ENCODE measurements around the gene MECR.

MECR gene

DNA sequence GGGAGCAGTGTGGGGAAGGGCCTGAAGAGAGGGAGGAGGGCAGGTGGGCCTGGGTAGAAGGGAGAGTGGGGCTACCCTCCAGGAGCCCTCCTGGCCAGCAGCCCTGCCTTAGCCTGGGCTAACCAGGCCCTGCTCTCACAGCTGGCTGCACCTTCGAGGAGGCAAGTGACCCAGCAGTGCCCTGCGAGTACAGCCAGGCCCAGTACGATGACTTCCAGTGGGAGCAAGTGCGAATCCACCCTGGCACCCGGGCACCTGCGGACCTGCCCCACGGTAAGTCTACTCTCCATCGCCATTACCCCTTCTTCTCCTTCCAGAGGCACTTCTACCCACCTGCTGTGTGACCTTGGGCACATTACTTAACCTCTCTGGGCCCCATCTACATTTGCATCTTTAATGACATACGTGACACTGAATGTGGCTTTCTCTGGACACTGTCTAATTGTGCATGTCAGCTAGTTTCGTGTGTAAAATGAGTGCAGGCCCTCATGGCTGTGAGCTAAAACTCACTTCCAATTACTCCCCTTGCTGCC lies 24.5 kb upstream of the MECR start:
- DNase-seq, result no peak

DNA sequence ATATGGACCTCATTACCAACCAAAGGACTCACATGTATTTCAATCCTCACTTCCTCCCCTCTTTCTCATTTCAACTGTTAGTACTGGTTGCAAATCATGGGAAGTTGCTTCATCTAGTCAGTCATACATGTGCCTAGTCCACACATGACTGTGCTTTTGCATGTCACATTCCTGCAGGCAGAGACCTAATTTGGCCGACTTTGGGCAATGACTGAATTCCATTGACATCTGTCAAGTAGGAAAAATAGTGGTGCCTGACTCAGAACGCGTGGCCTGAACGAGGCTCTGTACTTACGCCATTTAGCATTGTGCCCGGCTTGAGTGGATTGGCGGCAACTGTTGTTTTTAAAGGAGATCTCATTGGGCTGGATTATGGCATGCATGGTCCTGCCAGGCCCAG lies 23.6 kb upstream of the MECR start:
- no peak for DNase-seq

DNA sequence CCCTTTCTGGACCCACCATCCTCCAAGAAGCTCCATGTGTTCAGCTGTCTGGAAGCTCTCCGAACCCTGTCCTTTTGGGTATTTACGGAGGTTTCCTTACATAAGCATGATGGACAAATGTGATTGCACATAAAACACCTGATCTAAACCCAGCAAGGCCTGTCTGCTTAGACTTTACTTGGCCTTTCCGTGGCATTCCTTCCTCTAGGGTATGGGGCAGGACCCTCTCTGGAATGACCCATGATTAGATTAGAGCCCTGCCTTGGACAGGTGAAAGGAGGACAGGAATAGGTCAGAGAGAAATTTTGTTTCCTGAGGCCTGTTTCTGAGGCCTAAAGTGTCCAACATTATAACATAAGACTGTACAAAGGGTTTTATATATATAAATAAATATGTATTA lies 22.4 kb upstream of the MECR start:
- DNase-seq, result no peak

DNA sequence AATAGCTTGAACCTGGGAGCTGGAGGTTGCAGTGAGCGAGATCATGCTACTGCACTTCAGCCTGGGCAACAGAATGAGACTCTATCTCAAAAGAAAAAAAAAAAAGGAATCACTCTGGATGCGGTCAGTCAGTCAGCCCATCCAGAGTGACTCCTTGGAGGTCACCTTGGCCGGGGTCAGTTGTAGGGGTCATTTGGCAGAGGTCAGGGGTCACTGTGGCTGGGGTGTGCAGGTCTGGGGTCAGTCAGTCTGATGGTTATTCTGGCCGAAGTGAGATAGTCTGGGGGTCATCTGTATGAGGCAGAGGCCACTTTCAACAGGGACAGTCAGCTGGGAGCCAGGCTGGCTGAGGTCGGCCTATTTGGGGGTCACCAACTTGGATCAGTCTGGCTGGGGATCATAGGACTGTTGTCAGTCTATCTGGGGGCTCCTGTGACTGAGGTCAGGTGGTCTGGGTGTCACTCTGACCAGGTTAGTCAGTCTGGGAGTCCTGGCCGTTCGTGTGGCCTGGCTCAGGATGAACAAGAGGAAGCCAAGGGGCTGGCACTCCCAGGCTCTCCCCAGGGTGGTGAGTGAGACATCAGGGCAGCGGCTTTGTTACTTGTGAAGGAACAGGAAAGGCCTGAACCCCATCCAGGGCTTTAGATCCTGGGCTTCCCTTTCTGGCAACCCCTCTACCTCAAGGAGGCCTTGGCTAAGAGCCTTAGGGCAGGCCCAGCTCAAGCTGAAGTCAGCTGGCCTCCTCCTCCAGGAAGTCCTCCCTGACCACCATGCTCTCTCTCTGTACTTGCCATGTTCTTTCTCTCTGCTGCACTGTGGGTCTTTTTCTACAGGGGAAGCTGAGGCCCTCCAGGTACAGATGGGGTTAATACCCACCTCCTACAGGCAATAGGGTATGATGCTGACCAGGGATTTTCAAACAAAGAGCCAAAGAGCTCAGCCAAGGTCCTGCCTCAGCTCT lies 20.7 kb upstream of the MECR start:
- DNase-seq, result no peak

DNA sequence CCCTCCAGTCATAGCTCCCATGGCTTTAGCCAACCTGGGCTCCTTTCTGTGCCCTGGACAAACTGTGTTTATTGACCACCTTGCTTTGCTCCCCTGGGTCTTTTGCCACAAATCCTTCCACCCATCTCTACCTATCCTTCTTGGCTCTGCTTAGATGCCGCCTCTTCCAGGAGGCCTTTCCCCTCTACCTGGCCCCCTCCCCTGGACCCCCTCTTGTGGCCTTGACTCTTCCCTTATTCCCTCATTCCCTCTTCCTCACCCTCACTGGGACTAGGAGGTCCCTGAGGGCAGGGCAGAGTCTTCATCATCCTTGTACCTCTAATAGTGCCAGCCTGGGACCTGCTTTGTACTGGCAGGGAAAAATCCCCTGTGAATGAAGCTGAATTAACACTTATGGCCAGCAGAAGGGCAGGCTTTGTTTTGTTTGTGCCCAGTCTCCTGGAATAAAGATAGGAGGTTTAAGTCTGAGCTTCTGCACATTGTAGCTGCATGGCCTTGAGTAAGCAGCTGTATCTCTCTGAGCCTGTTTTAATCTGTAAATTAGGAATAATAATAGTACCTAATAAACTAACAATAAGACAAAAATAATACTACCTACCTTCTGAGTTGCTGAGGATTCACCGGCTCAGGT lies 19.3 kb upstream of the MECR start:
- no peak for DNase-seq

DNA sequence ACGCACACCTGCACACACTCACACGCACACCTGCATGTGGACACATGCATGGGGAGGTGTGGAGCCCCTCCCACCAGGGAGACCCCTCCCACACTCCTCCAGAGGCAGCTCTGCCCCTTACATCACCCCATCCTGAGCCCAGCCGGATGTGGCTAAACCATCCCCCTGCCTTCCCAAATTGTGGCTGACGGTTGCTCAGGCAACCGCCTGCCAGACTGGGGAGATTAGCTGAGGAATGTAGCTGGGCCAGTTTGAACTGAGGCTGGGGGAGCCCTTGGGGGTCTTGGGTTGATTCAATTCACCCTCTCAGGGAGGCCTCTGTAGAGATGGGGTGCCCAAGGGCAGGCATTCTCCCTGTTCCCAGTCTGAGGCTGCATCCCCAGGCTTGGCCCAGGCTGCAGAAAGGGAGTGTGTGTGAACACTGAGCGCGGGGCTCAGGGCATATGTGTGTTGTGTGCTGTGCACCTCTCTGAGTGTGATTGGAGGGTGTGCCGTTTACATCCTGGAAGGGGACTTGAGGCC lies 18.5 kb upstream of the MECR start:
- DNase-seq, result no peak

DNA sequence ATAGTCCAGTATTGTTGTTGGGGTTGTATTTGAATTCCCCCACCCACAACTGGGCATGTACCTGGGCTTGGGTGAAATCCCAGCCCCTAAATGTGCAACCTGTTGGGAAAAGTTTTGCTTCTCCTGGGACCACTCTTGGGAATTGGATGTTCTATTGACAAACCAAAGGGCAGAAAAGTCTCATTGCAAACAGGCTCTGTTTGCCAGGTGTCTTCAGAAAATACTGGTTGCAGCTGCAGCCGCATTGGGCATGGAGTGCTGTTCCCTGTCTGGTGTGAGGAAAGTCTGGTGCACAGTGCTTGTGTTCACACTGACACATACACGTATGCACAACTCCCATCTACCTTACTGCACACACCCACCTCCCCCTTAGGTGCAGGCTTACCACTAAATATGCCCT lies 17.7 kb upstream of the MECR start:
- DNase-seq, result no peak

DNA sequence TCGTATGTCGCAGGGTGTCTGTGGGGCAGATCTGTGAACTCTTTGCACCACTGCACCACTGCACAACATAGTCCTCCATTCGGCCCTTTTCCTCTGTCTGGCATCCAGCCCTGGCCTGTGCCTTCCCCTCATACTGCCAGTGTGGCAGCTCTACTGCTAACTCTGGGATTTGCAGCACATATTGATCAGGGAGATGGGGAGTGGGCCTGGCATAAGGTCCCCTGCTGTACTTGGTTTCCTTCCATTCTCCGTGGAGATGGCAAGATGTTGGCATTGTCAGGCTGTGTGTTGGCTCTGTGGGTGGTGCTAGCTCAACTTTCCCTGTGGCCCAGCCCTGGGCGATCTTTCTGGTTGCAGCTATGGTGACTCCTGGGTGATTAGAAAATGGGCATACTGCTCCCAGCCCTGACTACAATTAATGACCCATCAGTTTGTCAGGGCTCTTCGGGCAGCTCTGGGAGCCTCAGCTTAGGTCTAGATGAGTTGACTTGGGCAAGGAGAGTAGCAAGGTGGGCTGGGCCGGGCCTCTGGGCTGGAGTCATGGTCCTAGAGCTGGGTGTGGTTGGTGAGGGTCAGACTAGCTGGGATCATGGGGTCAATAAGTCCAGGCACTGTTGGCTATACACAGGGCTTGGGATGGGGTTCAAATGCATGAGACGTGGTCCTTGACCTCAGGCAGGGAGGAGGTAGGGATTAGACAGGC lies 17.0 kb upstream of the MECR start:
- DNase-seq, result no peak

DNA sequence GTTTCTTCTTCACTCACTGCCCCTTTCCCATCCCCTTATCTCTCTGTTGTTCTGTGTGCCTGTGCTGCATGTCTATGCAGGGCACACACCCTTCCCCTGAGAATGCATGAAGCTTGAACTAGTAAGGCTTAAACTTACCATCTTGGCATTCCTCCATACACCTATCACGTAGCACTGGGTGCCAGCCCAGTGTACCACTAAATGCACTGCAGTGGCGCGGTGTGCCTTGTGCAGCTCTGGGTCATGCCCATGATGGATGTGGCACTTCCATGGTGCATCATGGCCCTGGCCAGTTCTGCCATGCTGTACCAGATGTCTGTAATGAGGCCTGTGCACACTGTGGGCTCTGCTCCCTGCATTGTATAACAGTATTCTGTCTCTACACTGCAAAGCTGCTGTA lies 16.3 kb upstream of the MECR start:
- no peak for DNase-seq

DNA sequence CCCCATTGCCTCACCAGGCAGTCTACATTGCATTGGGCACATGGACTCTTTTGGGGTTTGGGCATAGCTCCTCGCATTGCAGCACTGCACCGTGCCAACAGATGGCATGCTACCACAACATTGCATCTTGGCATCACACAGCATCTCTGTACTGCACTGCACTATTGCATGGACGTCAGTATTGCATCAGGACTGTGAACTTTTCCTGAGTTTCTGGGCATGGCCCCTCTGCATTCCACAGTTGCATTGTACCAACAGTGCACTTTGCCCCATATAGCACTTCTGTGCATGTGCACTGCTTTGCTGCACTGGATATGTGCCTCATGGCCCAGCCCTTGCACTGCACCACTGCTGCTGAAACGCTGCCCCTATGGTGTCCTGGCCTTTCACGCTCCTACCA lies 15.1 kb upstream of the MECR start:
- no peak for DNase-seq

DNA sequence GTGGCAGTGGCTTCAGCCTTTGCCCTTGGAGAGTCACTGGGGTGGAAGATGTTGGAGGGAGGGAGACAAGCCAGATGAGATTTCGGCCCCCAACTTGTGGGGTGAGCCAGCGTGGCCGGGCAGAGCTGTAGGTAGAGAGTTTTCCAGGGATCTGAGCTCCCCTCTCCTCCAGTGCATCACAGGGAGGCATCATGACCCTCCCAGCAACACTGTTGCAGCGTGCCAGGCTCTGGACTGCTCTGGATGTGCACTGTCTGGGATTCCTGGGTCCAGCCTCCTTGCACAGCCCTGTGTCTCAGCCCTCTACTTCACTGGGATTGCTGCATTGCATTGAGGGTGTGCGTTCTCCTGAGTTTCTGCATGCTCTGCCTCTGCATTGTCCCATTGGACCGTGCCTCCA lies 14.5 kb upstream of the MECR start:
- no peak for DNase-seq

DNA sequence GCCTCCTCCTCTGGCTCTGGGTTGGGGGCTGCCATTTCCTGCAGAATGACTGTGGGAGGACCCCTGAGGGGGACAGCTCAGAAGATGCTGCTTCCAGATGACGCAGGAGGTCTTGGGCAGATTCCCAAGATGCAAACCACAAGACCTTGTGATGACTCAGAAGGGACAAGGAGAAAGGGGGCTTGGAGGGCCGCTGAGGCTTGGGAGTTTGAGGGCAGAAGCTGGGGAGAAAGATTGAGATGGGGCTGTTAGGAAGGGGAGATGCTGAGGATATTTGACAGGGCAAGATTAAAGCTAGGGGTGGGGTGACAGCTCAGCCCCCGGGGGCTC lies 13.1 kb upstream of the MECR start:
- no peak for DNase-seq

DNA sequence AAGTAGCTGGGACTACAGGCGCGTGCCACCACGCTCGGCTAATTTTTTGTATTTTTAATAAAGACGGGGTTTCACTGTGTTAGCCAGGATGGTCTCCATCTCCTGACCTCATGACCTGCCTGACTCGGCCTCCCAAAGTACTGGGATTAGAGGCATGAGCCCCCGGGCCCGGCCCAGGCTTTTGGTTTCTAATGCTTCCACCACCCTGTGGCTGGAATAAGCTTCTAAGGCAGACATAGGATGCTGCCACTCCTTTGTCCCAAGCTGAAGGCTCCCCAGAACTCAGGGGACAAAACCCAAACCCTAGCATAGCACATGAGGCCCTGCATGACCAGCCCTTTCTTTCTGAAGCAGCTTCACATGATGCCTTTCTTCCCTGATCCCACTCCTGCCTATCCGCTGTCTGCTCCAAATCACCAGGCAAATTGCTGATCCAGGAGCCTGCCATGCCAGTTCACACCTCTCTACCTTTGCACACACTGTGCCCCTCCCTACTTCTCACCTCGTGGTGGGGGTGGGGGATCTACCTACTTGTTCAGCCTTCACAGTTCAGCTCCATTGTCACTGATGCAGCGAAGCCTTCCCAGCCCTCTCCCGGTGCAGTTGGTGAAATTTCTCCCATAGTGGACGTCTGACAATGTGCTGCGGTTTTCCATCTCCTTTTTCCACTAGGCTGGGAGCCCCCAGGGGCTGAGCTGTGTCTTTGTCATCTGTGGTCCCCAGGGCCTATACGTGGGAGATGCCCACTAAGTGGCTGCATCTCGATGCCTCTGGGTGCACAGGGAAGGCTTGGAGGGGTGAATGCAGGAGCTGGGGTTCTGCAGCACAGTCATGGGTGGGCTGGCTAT lies 12.5 kb upstream of the MECR start:
- no peak for DNase-seq

DNA sequence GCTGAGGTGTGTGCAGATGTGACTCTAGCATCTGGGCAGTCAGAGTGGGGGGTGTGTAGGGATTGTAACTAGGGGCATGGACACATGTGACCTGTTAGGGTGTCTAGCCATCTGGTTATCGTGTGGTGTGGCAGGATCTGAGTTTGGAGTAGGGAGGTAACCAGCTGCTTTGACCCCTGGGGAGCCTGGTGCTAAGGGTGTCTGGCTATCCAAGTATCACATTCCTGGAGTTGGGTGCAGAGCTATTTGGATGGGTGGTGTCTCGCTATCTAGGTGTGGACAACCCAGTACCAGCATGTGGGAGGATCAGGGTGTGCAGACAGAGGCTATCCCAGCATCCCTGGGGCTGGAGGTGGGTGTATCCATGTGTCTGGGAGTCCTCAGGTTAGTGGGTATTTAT lies 10.3 kb upstream of the MECR start:
- DNase-seq, result no peak

DNA sequence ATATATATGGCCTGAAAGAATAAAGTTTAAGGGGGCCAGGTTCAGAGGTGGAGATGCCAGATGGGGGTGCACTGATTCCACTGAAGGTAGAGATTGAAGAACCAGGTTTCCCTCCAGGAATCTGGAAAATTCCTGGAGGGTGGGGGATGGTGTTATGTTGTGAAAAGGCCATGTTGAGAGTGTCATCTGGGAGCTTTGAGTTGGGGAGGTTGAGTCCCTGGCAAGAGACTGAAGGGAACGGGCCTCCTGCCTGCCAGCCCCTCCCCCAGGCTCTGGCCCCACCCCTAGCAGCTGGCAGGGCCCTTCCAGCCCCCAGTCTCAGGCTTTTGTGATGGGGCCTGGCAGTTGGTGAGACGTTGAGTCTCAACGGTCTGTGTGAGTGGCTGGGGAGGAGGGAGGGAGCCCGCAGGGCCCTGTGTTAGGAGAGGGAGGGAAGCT lies 9.7 kb upstream of the MECR start:
- no peak for DNase-seq

DNA sequence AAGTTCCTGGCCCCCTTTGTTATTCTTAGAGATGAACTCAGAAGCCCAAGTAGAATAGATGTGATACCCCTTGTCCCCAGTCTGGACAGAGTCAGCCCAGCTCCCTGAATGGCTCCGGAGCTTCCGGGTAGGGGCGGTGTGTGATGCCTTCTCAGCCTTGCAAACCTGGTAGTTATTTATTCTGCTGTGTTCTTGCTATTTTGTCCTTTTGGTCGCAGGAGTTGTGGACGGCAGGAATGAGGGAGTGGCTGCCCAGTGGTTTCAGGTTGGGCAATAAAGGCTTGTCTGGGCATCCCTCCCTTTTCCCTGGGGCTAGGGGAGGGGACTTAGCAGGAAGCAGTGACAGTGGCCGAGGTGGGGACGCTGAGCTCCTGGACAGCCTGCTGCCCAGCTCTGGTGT lies 8.4 kb upstream of the MECR start:
- no peak for DNase-seq

DNA sequence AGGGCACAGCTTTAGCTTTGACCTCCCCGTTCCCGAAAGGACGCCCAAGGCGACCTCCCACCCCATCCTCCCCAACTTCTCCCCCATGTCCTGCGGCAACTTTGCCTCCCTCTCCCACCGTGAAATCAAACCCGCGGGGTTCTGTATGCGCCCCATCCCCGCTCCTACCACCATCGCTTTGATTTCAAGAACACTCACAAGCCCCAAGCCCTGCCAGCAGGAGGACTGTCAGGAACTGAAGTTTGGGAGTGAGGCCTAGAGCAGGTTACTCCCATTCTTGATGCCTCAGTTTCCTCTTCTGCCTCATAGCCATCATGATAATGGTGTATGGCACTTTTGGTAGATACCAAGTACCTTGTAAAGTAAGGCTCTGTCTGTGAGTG lies 7.9 kb upstream of the MECR start:
- no peak for DNase-seq

DNA sequence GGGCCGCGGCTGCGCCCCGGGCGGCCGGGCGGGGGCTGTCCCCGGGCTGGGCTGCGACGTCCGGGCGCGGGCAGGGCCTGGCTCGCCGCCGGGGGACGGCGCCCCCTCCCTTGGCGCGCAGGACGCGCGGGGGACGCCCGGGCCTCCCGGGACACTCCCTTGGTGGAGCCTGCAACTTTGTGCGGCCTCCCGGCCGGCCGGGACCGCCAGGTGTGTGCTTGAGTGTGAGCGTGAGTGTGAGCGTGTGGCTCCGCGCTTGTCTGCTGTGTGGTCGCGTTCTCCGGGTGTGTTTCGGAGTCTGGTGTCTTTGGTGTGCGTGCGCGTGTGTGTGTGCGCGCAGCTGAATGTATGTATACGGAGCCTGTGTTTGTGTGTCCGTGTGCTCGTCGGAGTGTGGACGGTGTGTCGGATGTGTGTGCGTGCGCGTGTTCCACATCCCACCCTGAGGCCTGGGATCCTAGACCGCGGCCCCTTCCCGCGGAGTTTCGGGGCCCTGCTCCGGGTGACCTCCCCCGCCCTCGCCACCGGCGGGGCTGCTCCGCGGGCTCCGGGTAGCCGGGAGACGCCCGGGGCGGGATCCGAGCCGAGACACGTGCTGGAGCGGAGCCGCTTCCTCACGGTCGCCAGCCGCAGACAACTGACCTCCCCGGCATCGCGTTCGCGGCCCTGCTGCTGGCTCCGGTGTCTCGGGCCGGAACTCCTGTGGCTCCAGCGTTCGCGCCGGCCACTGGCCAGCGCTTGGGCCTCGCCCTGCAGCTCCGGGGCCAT lies 7.3 kb upstream of the MECR start:
- DNase-seq, result no peak

DNA sequence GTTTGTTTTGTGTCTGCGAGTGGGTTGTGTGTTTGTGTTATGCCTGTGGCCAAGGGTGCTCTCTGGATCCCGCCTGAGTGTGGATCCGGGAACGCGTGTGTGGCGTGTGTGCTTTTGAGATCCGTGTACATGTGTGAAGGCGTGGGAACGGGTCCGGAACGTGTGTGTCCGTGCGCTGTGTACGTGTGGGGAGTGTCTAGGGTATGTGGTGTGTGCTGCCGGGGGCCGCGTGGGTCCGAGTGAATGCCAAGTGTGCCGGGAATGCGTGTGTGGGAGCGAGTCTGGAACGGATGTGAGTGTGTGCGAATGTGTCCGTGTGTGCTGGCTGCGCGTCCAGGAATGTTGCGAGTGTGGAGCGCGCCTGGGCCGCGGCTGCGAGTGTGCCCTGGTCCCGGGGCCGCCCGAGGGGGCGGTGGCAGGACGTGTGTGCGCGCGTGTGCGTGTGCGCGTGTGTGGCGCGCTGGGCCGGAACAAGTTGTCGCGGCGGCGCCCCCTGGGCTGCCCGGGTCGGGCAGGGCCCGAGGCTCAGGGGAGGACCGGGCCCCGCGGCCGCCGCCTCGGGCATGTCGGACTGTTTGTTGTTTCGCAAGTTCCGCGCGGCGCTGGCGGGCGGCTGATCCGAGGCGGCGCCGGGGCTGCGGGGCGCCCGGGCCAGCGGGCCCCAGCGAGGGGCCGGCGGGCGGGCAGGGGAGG lies 6.5 kb upstream of the MECR start:
- DNase-seq, result no peak

DNA sequence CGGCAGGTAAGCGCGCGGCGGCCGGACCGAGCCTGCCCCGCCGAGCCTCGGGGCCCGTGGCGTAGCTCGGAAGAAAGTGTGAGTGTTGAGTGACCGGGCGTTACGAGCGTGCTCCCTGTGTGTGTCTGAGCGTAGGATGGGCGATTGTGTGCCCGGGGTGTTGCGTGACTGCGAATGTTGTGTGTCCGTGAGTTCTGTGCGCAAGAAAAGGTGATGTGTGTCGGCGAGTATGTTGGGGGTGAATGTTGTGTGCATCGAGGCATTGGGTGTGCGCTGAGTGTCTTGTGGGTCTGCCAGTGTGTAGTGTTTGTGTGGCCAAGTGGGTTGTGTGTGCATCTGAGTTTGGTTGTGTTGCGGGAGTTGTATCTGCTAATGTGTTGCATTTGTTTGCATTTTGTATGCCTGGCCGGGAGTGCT lies 6.0 kb upstream of the MECR start:
- DNase-seq, result no peak

All from NCI-H526 treated with DMSO at 0.1 percent for 48 hours (cell line).